ENCODE data around the gene CCDC196. TPM values are rescaled to one million over a fixed set of nuclear protein-coding genes. Genes with fewer than 3 reads are reported as not detected.

The CCDC196 gene
- polyA plus RNA-seq, 2 of the 4 experiments (the other 2 are of a cell fraction) = not detected

GRCh38 chr14:66487164-66487563, 993 bp downstream of the CCDC196 start:
- DNase-seq (ENCODE audit: low read depth in 1 of 2, low spot score in 1 of 2) = no peak
- H3K4me2 ChIP-seq = no peak overlapping the region
- H3K27ac ChIP-seq = no peak overlapping the region
- H3K4me3 ChIP-seq = no peak overlapping the region
- no peak for FAIRE-seq
- POLR2A ChIA-PET = no interaction called here
- 14% methylated on average over 2 of the region's 2 CpGs for WGBS (ENCODE audit: missing lambda C conversion rate)
- H3K9me3 ChIP-seq = no peaks in the 10 kb centered on the region
- CTCF ChIA-PET = no interaction called here
- no peaks in the 10 kb centered on the region for H3K4me1 ChIP-seq
- no peak for TF ChIP-seq HEYL (CRISPR knock-in tag; IDR thresholded peaks at IDR 0.05)
- no peak for TF ChIP-seq RARB (CRISPR knock-in tag; IDR thresholded peaks at IDR 0.05)
- no peak for TF ChIP-seq E2F6 (IDR thresholded peaks at IDR 0.05; ENCODE audit: borderline replicate concordance, low read depth)
- TF ChIP-seq CBX8 (IDR thresholded peaks at IDR 0.05) = no peak
- no peak for TF ChIP-seq CEBPB (IDR thresholded peaks at IDR 0.05)
- no peak for TF ChIP-seq HOXB5 (CRISPR knock-in tag; IDR thresholded peaks at IDR 0.05)
- no peak for TF ChIP-seq HDAC2 (IDR thresholded peaks at IDR 0.05)
- no peak for TF ChIP-seq RAD21 (conservative IDR thresholded peaks at IDR 0.05 in 1 of 2, IDR thresholded peaks at IDR 0.05 in 1 of 2)
- TF ChIP-seq KDM5A (IDR thresholded peaks at IDR 0.05) = no peak
- no peak for TF ChIP-seq FOXS1 (CRISPR knock-in tag; IDR thresholded peaks at IDR 0.05)
- no peak for TF ChIP-seq EHF (CRISPR knock-in tag; IDR thresholded peaks at IDR 0.05)
- TF ChIP-seq POLR2AphosphoS2 (conservative IDR thresholded peaks at IDR 0.05; ENCODE audit: low read length) = no peak
- no peak for TF ChIP-seq MAFK (IDR thresholded peaks at IDR 0.05; ENCODE audit: partially characterized antibody)
- no peak for TF ChIP-seq ELK1 (IDR thresholded peaks at IDR 0.05; ENCODE audit: low read depth, low read length)
- no peak for TF ChIP-seq CTCF (IDR thresholded peaks at IDR 0.05)
- TF ChIP-seq HOXA7 (CRISPR knock-in tag; IDR thresholded peaks at IDR 0.05) = no peak
- TF ChIP-seq TFCP2L1 (CRISPR knock-in tag; IDR thresholded peaks at IDR 0.05) = no peak
- no peak for ATAC-seq

GRCh38 chr14:66490143-66491111, 4.3 kb downstream of the CCDC196 start:
- no peaks in the 10 kb centered on the region for H3K4me1 ChIP-seq
- no peaks in the 10 kb centered on the region for H3K9me3 ChIP-seq
- H3K4me3 ChIP-seq = no peak overlapping the region
- POLR2A ChIA-PET = no interaction called here
- no peak for ATAC-seq
- FAIRE-seq = no peak
- TF ChIP-seq KDM1A (IDR thresholded peaks at IDR 0.05; ENCODE audit: low read depth) (no peak), CHD2 (IDR thresholded peaks at IDR 0.05; ENCODE audit: low read length, partially characterized antibody) (no peak), EHMT2 (IDR thresholded peaks at IDR 0.05; ENCODE audit: low read depth) (no peak), BHLHE40 (IDR thresholded peaks at IDR 0.05; ENCODE audit: low read depth, low read length) (no peak), FOSB (CRISPR knock-in tag; IDR thresholded peaks at IDR 0.05) (no peak), EP300 (IDR thresholded peaks at IDR 0.05) (no peak), FOSL2 (IDR thresholded peaks at IDR 0.05) (no peak), FOSL2 (CRISPR knock-in tag; IDR thresholded peaks at IDR 0.05) (no peak), NFE2L2 (conservative IDR thresholded peaks at IDR 0.05; ENCODE audit: low read length) (no peak), CHD4 (IDR thresholded peaks at IDR 0.05; ENCODE audit: borderline replicate concordance) (no peak), MAZ (IDR thresholded peaks at IDR 0.05; ENCODE audit: borderline replicate concordance, low read depth, low read length) (no peak), HES2 (IDR thresholded peaks at IDR 0.05) (no peak), RFX5 (IDR thresholded peaks at IDR 0.05) (no peak), CEBPB (IDR thresholded peaks at IDR 0.05) (no peak), ATOH8 (CRISPR knock-in tag; IDR thresholded peaks at IDR 0.05; ENCODE audit: low read depth) (no peak), SMC3 (IDR thresholded peaks at IDR 0.05) (no peak), POLR2AphosphoS2 (conservative IDR thresholded peaks at IDR 0.05; ENCODE audit: low read length) (no peak), SREBF2 (IDR thresholded peaks at IDR 0.05) (no peak)
- no peak overlapping the region for H3K27ac ChIP-seq
- 22% methylated on average over 3 of the region's 3 CpGs for WGBS (ENCODE audit: missing lambda C conversion rate)
- CTCF ChIA-PET = interaction anchor here (0.7 to 1.1 kb wide), 2 partner anchors 8 to 18 kb away, joined by 3 to 4 read pairs; partner anchors contain the start of gene GPHN
- DNase-seq (ENCODE audit: low read depth in 1 of 2, low spot score in 1 of 2) = no peak
- no peak overlapping the region for H3K4me2 ChIP-seq
